Activated CD4-positive, alpha-beta T cell treated with anti-CD3 and anti-CD28 coated beads, Interleukin-2, amount 50 U/mL, for 4 hours (primary cell): ENCODE results near the gene SEPTIN3.

Experiments used
- DNase-seq, 2 experiments: peaks; one replicate each; pipeline ENCODE4 v3.0.0-alpha.2; 2020

The SEPTIN3 gene

GRCh38 chr22:41976961-41977566 lies 7.8 kb downstream of the SEPTIN3 start:
- no peak for DNase-seq

- DNase-seq, result no peak
These were observed 9.5 kb downstream of the SEPTIN3 start for GRCh38 chr22:41978732-41979131.

GRCh38 chr22:41979423-41980250 lies 10.4 kb downstream of the SEPTIN3 start:
- DNase-seq, result no peak

GRCh38 chr22:41982865-41983264 lies 13.6 kb downstream of the SEPTIN3 start:
- no peak for DNase-seq

GRCh38 chr22:41983513-41984405 lies 14.5 kb downstream of the SEPTIN3 start:
- DNase-seq, result no peak

- no peak for DNase-seq
These were observed 18.0 kb downstream of the SEPTIN3 start for GRCh38 chr22:41987276-41987675.

GRCh38 chr22:41989246-41989645 lies 20.0 kb downstream of the SEPTIN3 start:
- no peak for DNase-seq

- DNase-seq, result no peak
These were observed 21.9 kb downstream of the SEPTIN3 start for GRCh38 chr22:41991111-41991510.

- DNase-seq, result no peak
These were observed 23.3 kb downstream of the SEPTIN3 start for GRCh38 chr22:41992496-41992895.

GRCh38 chr22:41995211-41995610 lies 26.0 kb downstream of the SEPTIN3 start:
- no peak for DNase-seq

- no peak for DNase-seq
These were observed 27.6 kb downstream of the SEPTIN3 start for GRCh38 chr22:41996826-41997225.

GRCh38 chr22:41998361-41999261 lies 29.4 kb downstream of the SEPTIN3 start, which contains the start of gene WBP2NL:
Gene WBP2NL, plus strand, starts transcription at chr22:41998788. Its CDS starts 31 bp downstream, at chr22:41998819.
- DNase-seq, result peak; percentile 82 to 83

- no peak for DNase-seq
These were observed 31.2 kb downstream of the SEPTIN3 start for GRCh38 chr22:42000466-42000865.

- DNase-seq, result no peak
These were observed 31.9 kb downstream of the SEPTIN3 start for GRCh38 chr22:42001121-42001520.

- DNase-seq, result no peak
These were observed 32.5 kb downstream of the SEPTIN3 start for GRCh38 chr22:42001706-42002105.

GRCh38 chr22:42007922-42008321 lies 38.7 kb downstream of the SEPTIN3 start:
- no peak for DNase-seq

GRCh38 chr22:42010778-42011177 lies 41.5 kb downstream of the SEPTIN3 start:
- DNase-seq, result no peak

- DNase-seq, result no peak
These were observed 44.1 kb downstream of the SEPTIN3 start for GRCh38 chr22:42013385-42013784.

- DNase-seq, result no peak
These were observed 46.9 kb downstream of the SEPTIN3 start for GRCh38 chr22:42016111-42016510.

GRCh38 chr22:42018224-42018623 lies 49.0 kb downstream of the SEPTIN3 start:
- DNase-seq, result no peak
